SK-N-SH (cell line): Measurements from ENCODE around the gene ISOC1.

Source experiments
- TF ChIP-seq, protein P1 (sequence below): fragments of 150-350 bp; IDR thresholded peaks from 2 replicates; pipeline ENCODE4 v1.6.1; 2017; ENCODE audit warnings: antibody characterized with exemption, low read length, low read depth, borderline replicate concordance
- TF ChIP-seq, protein P2 (sequence below): fragments of 200-600 bp; sonication (generic); IDR thresholded peaks from 2 replicates; pipeline ENCODE4 v1.6.1; 2017; ENCODE audit warnings: antibody characterized with exemption, mild to moderate bottlenecking, moderate library complexity

GRCh38 chr5:129079496-129079895 lies 15.1 kb upstream of the ISOC1 start:
- TF ChIP-seq, protein P1, sequence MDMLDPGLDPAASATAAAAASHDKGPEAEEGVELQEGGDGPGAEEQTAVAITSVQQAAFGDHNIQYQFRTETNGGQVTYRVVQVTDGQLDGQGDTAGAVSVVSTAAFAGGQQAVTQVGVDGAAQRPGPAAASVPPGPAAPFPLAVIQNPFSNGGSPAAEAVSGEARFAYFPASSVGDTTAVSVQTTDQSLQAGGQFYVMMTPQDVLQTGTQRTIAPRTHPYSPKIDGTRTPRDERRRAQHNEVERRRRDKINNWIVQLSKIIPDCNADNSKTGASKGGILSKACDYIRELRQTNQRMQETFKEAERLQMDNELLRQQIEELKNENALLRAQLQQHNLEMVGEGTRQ, result no peak
- TF ChIP-seq, protein P2, sequence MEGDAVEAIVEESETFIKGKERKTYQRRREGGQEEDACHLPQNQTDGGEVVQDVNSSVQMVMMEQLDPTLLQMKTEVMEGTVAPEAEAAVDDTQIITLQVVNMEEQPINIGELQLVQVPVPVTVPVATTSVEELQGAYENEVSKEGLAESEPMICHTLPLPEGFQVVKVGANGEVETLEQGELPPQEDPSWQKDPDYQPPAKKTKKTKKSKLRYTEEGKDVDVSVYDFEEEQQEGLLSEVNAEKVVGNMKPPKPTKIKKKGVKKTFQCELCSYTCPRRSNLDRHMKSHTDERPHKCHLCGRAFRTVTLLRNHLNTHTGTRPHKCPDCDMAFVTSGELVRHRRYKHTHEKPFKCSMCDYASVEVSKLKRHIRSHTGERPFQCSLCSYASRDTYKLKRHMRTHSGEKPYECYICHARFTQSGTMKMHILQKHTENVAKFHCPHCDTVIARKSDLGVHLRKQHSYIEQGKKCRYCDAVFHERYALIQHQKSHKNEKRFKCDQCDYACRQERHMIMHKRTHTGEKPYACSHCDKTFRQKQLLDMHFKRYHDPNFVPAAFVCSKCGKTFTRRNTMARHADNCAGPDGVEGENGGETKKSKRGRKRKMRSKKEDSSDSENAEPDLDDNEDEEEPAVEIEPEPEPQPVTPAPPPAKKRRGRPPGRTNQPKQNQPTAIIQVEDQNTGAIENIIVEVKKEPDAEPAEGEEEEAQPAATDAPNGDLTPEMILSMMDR, result no peak
